Parathyroid adenoma (tissue), 2 donors: ENCODE measurements around the gene TRIM66.

Source experiments
- H2AFZ ChIP-seq: fragments of 300-600 bp; sonication (generic); one replicate; pipeline ENCODE4 v1.7.0; 2017; ENCODE audit warnings: antibody characterized with exemption, mild to moderate bottlenecking
- H3K27ac ChIP-seq: fragments of 300-600 bp; sonication (generic); one replicate; pipeline ENCODE4 v1.7.0; 2017
- H3K27me3 ChIP-seq: fragments of 300-600 bp; sonication (generic); one replicate; pipeline ENCODE4 v1.7.0; 2017; ENCODE audit warnings: low read length; ENCODE audit not compliant: control insufficient read depth, insufficient read depth
- H3K36me3 ChIP-seq: fragments of 300-600 bp; sonication (generic); one replicate; pipeline ENCODE4 v1.7.0; 2017; ENCODE audit warnings: low read length; ENCODE audit not compliant: control insufficient read depth, insufficient read depth
- H3K4me1 ChIP-seq: fragments of 300-600 bp; sonication (generic); one replicate; pipeline ENCODE4 v1.7.0; 2017; ENCODE audit warnings: control low read depth
- H3K4me2 ChIP-seq: fragments of 300-600 bp; sonication (generic); one replicate; pipeline ENCODE4 v1.7.0; 2017; ENCODE audit warnings: low read length
- H3K4me3 ChIP-seq: fragments of 300-600 bp; sonication (generic); one replicate; pipeline ENCODE4 v1.7.0; 2017; ENCODE audit warnings: low read depth, low read length
- H3K79me2 ChIP-seq: fragments of 300-600 bp; sonication (generic); one replicate; pipeline ENCODE4 v1.7.0; 2017; ENCODE audit warnings: control low read depth
- H3K9ac ChIP-seq: fragments of 300-600 bp; sonication (generic); one replicate; pipeline ENCODE4 v1.7.0; 2017; ENCODE audit warnings: mild to moderate bottlenecking
- H3K9me3 ChIP-seq: fragments of 300-600 bp; sonication (generic); one replicate; pipeline ENCODE4 v1.7.0; 2017; ENCODE audit warnings: low read length; ENCODE audit not compliant: control insufficient read depth
- TF ChIP-seq, protein P1 (sequence below): fragments of 300-600 bp; sonication (generic); IDR thresholded peaks from one replicate; pipeline ENCODE4 v1.7.0; 2017; ENCODE audit warnings: antibody characterized with exemption, mild to moderate bottlenecking
- donor health status: primary hyperparathyroidism.

Gene TRIM66

GRCh38 chr11:8681837-8682302, 595 bp downstream of the TRIM66 start:
- Histone ChIP-seq H3K79me2 (peaks cover 10% of the 10 kb centered on the region), H3K27ac (peak overlapping the region; percentile 89), H3K4me3 (peak overlapping the region; percentile 94), H3K4me2 (peak overlapping the region; percentile 71), H3K4me1 (peaks cover 3% of the 10 kb centered on the region), H3K27me3 (no peaks in the 10 kb centered on the region), H3K36me3 (no peaks in the 10 kb centered on the region), H3K9me3 (no peaks in the 10 kb centered on the region), H2AFZ (peak overlapping the region; percentile 89), H3K9ac (peak overlapping the region; percentile 68)
- TF ChIP-seq, protein P1, sequence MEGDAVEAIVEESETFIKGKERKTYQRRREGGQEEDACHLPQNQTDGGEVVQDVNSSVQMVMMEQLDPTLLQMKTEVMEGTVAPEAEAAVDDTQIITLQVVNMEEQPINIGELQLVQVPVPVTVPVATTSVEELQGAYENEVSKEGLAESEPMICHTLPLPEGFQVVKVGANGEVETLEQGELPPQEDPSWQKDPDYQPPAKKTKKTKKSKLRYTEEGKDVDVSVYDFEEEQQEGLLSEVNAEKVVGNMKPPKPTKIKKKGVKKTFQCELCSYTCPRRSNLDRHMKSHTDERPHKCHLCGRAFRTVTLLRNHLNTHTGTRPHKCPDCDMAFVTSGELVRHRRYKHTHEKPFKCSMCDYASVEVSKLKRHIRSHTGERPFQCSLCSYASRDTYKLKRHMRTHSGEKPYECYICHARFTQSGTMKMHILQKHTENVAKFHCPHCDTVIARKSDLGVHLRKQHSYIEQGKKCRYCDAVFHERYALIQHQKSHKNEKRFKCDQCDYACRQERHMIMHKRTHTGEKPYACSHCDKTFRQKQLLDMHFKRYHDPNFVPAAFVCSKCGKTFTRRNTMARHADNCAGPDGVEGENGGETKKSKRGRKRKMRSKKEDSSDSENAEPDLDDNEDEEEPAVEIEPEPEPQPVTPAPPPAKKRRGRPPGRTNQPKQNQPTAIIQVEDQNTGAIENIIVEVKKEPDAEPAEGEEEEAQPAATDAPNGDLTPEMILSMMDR: no peak

DNA sequence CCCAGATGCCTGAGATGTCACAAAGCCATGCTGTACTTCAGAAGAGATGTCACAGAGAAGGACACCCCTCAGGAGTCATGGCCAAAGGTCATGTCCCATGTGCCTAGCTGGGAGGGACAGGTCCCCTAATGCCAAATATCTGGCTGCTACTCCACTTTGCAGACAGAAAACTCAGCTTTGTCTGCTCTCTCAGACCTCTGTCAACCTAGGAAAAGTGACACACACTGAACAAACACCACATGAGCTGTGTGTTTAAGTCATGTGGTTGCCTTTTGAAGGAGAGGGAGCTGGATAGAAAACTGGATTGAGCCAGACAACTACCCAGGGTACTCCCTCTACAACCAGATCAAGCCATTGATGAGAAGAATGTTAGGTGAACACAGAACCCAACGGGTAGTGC, 3.5 kb downstream of the TRIM66 start:
- H3K4me1 ChIP-seq: peaks cover 1% of the 10 kb centered on the region
- H3K4me2 ChIP-seq: no peak overlapping the region
- H3K27me3 ChIP-seq: no peaks in the 10 kb centered on the region
- H3K36me3 ChIP-seq: no peaks in the 10 kb centered on the region
- no peak overlapping the region for H3K9ac ChIP-seq
- H3K9me3 ChIP-seq: no peaks in the 10 kb centered on the region
- H3K79me2 ChIP-seq: peaks cover 10% of the 10 kb centered on the region
- TF ChIP-seq, protein P1: no peak
- no peak overlapping the region for H3K4me3 ChIP-seq
- H3K27ac ChIP-seq: no peak overlapping the region
- no peak overlapping the region for H2AFZ ChIP-seq

DNA sequence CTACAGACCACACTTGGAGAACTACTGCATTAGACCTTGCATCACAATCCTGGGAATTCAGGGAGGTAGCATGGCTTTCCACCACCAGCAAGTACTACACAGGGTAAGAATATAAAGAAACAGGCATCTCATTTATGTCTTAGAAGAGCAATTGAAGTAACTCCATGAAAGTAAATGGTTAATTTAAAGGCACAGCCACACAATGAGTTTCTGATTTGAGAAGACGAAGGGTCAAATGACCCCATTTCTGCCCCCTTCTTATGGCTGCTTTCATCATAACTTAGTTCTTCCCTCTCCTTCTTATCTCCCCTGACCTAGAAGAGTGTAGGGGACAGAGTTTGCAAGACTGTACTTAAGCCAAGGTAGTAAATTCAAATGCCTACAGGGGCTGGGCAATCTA, 6.0 kb downstream of the TRIM66 start:
- TF ChIP-seq, protein P1: no peak
- Histone ChIP-seq H3K9me3 (no peaks in the 10 kb centered on the region), H2AFZ (no peak overlapping the region), H3K36me3 (no peaks in the 10 kb centered on the region), H3K27ac (no peak overlapping the region), H3K27me3 (no peaks in the 10 kb centered on the region), H3K9ac (no peak overlapping the region), H3K4me1 (no peaks in the 10 kb centered on the region), H3K4me2 (no peak overlapping the region), H3K4me3 (no peak overlapping the region), H3K79me2 (no peaks in the 10 kb centered on the region)

GRCh38 chr11:8674859-8675258, 7.6 kb downstream of the TRIM66 start:
- no peaks in the 10 kb centered on the region for H3K27me3 ChIP-seq
- no peak overlapping the region for H3K4me3 ChIP-seq
- H2AFZ ChIP-seq: no peak overlapping the region
- TF ChIP-seq, protein P1: no peak
- H3K27ac ChIP-seq: no peak overlapping the region
- H3K36me3 ChIP-seq: no peaks in the 10 kb centered on the region
- no peaks in the 10 kb centered on the region for H3K9me3 ChIP-seq
- no peaks in the 10 kb centered on the region for H3K79me2 ChIP-seq
- no peak overlapping the region for H3K4me2 ChIP-seq
- no peaks in the 10 kb centered on the region for H3K4me1 ChIP-seq
- H3K9ac ChIP-seq: no peak overlapping the region

DNA sequence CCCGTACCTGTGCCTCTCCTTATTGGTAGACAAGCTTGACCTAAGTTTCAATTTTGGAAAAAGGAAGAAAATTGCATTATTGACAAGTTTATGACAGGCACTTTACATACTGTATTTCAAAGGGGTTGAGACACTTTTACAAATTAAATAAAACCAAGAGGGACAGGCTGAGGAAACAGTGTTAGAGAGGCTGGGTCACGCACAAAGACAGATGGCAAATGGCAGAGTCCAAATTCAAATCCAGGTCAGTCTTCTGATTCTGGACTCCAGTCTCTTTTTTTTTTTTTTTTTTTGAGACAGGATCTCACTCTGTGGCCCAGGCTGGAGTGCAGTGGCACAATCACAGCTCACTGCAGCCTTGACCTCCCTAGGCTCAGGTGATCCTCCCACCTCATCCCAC, 10.1 kb downstream of the TRIM66 start:
- Histone ChIP-seq H3K27me3 (no peaks in the 10 kb centered on the region), H3K4me3 (no peak overlapping the region), H3K4me1 (no peaks in the 10 kb centered on the region), H3K27ac (no peak overlapping the region), H2AFZ (no peak overlapping the region), H3K79me2 (no peaks in the 10 kb centered on the region), H3K4me2 (no peak overlapping the region), H3K36me3 (no peaks in the 10 kb centered on the region), H3K9ac (no peak overlapping the region), H3K9me3 (no peaks in the 10 kb centered on the region)
- TF ChIP-seq, protein P1: no peak
